Activated CD4-positive, alpha-beta T cell treated with anti-CD3 and anti-CD28 coated beads, Interleukin-2, Interleukin-6, amounts not matched to agents 100 ng/mL and 50 ng/mL, durations not matched to agents 16 hours and 8 hours (primary cell): ENCODE results near the gene NEK10.

ENCODE experiments used
- DNase-seq: peaks from one replicate; pipeline ENCODE4 v3.0.0-alpha.2; 2020

NEK10 gene

DNA sequence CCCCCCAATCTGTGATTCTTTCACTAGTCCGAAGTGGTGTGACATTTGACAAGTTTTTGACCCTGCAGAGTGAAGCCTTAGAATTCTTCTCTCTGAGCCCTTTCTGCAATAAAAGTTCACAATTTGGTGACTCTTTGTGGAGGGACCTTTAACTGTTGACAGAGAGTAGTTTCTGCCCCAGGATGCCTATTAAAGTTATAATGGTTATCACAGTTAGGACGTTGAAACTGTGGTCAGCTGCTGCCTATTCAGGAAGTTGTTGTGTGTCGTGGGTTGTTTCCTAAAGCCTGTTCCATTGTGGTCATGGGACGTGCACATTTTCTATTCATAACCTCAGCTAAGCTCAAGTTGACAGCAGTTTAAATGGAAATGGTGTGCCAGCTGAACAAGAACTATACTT, 274.5 kb downstream of the NEK10 start:
- no peak for DNase-seq

DNA sequence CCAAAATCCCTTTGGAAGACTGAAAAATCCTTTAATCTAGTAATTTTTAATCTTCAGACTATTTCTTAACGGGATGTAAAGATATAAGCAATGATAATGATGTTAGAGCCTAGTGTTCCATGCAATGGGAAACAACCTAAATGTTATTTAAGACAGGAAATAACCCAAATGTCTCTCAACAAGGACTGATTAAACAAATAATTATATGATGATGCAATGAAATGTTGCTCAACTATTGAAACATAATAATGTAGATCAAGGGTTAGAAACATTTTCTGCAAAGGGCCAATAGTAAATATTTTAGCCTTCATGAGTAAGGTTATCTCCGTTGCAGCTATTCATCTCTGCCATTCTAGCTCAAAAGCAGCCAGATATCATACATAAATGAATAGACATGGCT, 275.4 kb downstream of the NEK10 start:
- no peak for DNase-seq

GRCh38 chr3:27090275-27091041, 278.7 kb downstream of the NEK10 start:
- no peak for DNase-seq

GRCh38 chr3:27089645-27090044, 279.5 kb downstream of the NEK10 start:
- no peak for DNase-seq

DNA sequence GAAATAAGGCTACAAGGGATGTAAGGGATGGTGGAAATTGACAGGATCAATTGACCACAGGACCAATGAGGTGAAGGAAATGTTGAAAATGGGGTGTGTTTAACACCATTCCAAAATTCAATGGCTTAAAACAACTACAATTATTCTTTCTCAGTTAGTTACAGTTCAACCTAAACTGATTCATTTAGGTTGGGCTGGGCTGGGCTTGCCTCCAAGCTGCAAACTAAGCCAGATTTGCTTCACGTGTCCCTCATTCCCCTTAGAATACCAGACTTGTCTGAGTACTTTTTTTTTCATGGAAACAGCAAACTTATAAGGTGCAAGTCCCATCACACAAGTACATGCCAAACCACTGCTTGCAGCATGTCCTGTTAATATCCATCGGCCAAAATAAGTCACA, 280.1 kb downstream of the NEK10 start:
- no peak for DNase-seq

- DNase-seq = no peak
These were observed 283.1 kb downstream of the NEK10 start for GRCh38 chr3:27085829-27086730.

DNA sequence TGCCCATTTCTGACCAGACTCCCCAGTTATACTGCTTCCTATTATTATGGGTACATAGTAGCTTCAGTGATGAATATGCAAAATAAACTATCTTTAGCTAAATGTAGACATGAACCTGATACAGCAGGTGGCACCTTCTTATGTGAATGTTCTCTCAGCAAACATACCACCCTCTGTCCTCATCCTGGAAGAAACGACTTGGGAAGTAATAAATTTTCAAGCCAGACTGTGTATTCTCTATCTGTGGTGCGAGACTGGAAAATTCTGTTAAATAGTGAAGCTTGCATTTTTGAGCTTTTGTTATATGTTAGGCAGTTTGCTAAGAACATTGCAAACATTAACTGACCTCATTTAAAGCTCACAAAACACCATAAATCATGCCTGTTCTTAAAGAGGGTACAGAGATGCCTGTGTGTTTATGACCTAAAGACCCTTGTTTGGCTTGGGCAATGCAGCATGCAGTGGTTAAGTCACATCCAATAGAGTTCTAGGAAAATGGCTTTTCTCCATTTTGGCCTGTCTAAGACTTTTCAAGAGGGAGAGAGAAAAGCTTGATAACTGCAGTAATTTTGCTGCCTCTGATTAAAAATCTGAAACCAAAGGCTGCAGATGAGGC, 287.1 kb downstream of the NEK10 start:
- no peak for DNase-seq

GRCh38 chr3:27081566-27081965, 287.6 kb downstream of the NEK10 start:
- DNase-seq = no peak

DNA sequence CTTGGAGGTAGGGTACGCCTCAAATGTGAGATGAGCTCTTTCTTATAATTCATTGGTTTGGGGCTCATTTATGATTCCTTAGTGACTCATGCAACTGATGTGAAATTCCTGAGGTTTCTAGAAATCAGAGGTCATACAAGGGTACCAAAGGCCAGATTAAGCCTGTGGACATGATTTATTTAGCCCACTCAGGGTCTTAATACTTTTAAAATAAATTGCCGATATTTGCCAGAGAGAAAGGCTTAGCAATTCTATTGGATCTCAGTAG, 289.0 kb downstream of the NEK10 start:
- DNase-seq = no peak

DNA sequence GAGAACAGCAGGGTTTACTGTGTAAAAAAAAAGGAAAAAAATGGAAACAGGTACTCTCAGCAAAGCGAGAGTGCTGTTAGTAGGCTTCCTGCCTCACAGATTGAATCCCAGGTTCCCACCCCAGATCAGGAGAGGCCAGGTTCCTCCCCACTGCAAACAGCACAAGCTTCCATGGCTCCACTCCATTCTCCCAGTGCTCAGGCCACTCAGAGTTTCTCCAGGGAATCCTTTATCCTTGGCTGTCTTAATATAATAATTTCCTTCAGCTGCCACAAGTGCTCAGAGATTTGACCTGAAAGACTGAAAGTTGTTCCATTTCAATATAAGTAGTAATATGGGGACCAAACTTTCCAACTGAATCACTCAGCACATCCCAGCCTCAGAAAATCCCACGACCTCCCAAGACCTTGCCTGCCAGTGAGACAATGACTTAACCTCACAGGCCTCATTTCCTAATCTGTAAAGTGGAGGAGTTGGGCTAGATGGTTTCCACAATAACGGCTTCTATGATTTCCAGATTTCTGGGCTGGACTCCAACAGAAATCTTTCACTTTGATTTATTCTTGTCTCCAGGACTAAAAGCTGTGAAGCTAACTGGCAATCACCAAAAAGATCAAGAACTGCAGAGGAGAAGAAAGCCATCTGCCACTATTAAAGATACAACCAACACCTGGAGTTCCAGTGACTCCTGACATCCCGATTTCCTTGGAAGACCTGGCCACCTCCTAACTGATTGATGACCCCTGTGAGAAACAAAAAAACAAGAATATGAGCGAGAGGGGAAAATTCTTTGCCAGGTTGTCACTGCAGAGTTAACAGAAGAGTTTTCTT, 289.5 kb downstream of the NEK10 start:
- DNase-seq = no peak

DNA sequence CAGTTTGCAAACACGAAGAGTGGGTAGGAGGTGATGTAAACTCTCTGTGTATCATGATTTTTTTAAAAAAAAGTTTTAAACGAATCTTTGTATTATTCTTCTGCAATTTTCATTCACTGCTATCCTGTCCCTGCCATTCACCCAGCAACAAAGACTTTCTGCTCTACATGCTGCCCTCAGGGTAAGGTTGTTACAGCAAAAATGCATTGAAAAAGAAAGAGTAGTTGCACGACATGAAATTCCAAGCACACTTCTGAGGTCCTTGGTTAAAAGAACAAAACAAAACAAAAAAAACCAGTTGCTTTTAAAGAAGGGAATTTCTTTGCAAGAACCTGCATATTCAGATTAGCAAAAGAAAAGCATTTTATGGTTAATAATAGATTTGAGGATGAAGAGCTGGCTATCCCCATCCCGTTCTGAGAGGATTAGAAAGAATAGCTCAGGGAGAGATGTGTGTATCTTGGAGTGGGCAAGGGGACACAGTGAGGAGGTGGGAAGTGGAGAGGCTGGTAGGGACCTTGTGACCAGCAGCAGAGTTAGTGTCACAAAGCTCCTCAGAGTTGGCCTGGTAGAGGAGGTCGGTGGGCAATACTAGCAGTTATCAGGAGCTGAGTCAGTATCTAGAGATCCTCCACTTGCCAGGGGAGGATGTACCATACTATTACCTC, 290.8 kb downstream of the NEK10 start:
- DNase-seq = no peak

DNA sequence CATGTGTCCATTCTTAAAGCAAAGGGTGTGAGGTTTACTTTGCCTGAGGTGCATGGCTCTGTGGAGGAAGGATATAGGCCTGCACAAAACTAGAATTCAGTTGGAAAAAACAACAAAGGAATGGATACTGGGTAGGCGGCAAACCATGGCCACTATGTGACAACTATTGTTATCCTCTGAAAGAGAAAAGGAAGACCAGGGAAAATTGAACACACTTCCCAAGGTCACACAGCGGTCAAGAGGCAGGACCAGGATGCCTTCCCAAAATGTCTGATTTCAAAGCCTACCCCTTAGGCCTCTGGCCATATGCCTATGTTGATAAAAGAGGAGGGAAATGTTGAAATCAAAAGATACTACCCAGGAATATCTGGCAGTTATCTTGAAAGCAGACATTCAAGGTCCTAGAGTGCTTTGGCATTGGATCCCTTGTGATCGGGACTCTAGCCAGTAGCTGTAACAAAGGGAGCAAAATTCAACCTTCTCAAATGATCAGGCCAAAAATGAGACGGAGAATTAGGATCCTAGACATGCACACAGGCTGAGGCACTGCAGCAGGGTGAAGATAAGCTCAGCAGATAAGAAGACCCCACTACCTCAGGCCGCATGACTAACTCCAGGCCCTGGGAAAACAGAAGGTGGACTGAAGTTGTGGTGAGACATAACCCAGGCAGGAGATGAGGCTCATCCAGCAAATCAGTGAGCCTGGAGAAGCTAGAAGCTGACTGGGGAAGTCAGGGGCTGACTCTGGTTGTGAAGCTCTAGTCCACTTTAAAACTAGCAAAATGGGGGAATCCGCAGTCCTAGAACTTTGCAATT, 292.2 kb downstream of the NEK10 start:
- DNase-seq = no peak

GRCh38 chr3:27074914-27075313, 294.3 kb downstream of the NEK10 start:
- DNase-seq = no peak

GRCh38 chr3:27073912-27074311, 295.3 kb downstream of the NEK10 start:
- DNase-seq = no peak

- DNase-seq = no peak
These were observed 296.2 kb downstream of the NEK10 start for GRCh38 chr3:27072810-27073651.

DNA sequence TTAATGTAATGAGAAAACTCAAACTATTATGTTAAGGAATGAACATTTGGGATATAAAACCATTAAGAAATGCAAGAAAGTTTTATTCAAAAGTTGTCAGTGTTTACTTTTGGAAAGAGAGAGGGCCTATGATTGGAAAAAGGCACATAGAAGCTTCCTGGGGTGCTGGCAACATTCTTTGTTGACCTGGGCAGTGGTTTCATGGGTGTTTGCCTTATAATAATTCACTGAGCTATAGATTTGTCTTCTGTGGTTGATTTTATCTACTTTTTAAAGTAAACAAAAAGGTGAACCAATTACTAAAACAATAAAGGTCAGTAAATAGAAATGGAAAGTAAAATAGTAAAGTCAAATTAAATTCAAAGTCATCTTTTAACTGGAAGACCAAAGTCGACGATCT, 308.8 kb downstream of the NEK10 start:
- DNase-seq = no peak
